GM18951 (cell line): ENCODE results near the gene RPGRIP1L.

ENCODE experiments used
- POLR2A ChIP-seq: IDR thresholded peaks from 4 replicates; pipeline ENCODE4 v1.6.1; 2011; ENCODE audit warnings: mild to moderate bottlenecking; ENCODE audit not compliant: insufficient read length, insufficient read depth; ENCODE audit errors: extremely low read depth
- in situ Hi-C: fragments of 300-500 bp; cut with MboI; formaldehyde crosslinking; loops from one replicate; pipeline ENCODE4 v1.12.0; 2022; ENCODE audit warnings: low sequenced_read_pairs, mixed read lengths, inconsistent platforms; ENCODE audit not compliant: unreplicated experiment

The RPGRIP1L gene

GRCh38 chr16:53558710-53559109, 144.9 kb downstream of the RPGRIP1L start:
- no peak for TF ChIP-seq POLR2A
- in situ Hi-C loops, result no loop called here

GRCh38 chr16:53556521-53556920, 147.1 kb downstream of the RPGRIP1L start:
- in situ Hi-C loops, result no loop called here
- no peak for TF ChIP-seq POLR2A

GRCh38 chr16:53549970-53550690, 153.5 kb downstream of the RPGRIP1L start:
- in situ Hi-C loops, result no loop called here
- TF ChIP-seq POLR2A, result no peak
